ENCODE data around the gene CFAP91.
"Not testable (repeated sequence)": the region's sequence is repeated elsewhere in the genome, so short reads cannot be mapped to it uniquely, and the experiment has no call there.

Gene CFAP91

DNA sequence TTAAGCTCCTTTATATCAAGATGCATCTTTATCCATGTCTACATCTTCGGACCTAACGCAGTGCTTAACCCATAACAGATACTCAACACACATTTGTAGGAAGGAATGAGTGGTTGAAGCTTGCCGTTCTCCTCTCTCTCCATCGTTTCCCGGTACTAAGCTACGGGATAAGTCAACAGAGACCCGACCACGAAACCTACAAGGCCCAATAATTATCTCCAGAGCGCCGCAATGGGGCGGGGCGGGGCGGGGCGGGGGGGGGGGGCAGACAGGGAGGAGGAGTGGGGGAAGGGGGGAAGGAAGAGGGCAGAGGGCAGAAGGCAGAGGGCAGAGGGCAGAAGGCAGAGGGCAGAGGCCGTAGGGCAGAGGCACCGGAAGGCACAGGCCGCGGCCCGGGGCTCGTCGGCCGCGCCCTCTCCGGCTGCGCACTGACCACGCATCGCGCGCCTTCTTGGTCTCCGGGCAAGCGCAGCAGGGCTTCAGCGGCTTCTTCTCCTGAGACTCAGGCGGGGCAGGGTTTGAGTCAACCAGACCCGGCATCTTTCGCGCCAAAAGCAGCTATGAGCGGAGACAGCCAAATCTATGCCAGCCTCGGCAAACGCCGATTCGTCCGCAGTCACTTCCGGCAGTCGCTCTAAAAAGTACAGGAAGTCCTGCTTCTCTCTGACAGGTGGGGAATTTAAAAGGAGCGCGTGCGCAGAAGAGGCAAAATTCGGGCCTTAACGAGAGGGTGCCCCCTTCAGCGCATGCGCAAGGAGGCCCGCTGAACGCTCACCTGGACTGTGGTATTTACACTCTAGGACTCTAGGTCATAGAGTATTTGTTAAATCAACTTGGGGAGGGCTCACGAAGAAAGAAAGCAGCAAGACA is 25.8 kb upstream of the CFAP91 start, which contains the start of gene COX17:
Gene COX17, minus strand, starts transcription at position 636 of the 870 bp plus-strand sequence. Its CDS starts 96 bp downstream, at position 540.
- peak; percentile 56 to 94 (median 86) for DNase-seq

DNA sequence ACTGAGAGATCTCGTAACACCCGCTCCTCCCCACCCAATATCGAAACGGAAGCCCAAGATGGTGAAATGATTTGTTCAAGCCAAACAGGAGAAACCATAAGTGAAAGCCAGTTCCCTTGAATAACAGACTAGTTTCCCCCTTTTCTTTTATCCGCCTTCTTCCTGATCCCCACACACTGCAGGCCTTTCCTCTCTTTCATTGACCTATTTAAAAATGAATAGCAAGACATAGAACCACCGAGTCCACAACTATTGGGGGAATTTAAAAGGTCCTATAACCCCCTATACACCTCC is 25.2 kb upstream of the CFAP91 start:
- no peak for DNase-seq

DNA sequence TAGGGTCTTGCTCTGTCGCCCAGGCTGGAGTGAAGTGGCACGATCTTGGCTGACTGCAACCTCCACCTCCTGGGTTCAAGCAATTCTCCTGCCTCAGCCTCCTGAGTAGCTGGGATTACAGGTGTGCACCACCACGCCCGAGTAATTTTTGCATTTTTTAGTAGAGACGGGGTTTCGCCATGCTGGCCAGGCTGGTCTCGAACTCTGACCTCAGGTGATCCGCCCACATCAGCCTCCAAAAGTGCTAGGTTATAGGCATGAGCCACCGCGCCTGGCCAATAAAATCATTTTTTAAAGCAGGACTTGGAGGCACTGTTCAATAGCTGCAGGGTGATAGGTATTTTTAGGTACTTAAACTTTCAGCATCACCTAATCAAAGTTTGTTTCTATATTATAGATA is 24.6 kb upstream of the CFAP91 start:
- not testable (repeated sequence) for DNase-seq

DNA sequence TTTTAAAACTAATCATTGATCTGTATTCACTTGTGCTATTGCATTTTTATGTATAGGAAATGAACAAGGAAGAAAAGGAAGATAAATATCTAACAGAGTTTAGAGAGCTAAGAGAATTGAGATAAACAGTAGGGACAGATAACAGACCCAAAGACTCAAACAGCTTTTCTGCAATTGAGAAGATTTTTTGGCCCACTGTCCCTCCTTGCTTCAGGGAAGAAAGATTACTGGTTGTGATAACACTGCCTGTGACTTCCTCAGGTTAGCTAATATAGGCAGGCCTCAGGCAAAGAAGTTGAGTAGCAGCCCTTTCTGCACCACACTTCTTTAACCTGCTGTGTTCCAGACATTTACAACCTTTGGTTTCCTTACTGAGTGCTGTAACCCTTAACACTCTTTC is 22.9 kb upstream of the CFAP91 start:
- DNase-seq, result no peak

DNA sequence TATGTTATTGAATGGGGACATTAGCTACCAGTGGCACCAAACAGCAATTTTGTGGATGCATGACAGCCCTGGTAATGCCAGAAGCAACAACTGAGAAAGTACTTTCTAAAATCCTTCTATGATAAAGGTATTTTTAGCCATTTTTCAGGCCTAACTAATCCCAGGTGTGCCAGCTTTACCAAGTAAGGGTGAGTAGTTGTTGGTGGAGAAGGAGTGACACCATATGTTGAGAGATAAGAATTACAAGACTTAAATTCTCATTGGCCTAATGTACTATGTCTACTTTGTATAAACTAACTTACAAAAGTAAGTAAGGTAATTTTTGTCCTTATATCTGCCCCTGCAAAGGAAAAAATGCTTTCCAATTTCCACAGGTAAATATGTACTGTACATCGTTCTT is 21.5 kb upstream of the CFAP91 start:
- DNase-seq, result no peak

DNA sequence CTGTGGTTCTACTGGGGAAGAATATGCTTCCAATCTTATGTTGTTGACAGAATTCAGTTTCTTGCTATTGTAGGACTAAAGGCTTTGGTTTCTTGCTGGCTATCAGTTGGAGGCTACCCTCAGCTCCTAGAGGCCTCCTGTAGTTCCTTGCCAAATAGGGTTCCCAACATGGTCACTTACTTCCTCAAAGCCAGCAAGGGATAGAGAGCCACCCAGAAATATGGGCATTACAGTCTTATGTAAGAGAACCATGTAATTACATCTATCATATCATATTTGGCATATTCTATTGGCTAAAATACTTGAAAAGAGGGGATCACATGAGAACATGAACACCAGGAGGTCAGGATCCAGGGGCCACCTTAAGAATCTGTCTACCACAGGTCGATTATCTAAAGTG is 19.4 kb upstream of the CFAP91 start:
- DNase-seq, result no peak

DNA sequence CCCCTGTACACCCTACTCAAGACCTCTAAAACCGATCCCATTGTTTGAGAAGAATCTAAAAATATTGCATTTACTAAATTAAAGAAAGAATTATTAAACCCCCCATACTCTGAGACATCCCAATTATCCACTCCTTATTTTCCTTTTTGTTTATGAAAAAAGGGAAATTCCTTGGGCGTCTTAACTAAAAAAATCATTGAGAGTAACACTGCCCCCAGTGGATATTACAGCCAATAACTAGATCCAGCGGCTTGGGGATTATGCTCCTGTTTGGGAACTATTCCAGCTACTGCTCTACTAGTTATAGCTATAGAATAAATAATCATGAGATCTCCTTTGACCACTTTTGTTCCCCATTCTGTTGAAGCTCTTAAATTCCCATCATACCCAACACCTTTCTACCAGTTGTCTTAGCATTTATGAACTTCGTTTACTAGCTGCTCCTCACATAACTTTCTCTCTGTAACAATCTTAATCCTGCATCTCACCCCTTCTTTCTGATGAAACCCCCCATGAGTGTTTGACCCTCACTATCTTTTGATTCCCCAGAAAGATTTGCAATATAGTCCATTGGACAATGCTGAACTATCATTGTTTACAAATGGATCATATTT is 12.7 kb upstream of the CFAP91 start:
- no peak for DNase-seq

DNA sequence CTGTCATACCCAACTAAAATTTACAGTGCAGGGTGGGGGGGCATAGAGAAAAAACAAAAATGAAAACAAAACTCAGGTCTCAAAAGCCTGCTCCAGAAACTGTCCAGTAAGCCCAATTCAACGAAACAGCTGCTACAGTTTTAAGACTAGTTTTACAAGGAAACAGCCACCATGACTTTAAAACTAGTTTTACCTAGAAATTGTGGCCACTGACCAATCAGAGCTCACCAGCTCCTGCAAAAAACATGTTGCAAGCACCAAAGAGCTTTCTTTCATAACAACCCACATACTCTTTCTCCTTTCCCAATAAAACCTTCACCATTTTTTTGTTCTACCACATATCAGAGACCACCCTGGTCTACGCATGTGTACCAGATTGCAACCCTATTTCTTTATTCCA is 7.3 kb upstream of the CFAP91 start:
- DNase-seq, result no peak

DNA sequence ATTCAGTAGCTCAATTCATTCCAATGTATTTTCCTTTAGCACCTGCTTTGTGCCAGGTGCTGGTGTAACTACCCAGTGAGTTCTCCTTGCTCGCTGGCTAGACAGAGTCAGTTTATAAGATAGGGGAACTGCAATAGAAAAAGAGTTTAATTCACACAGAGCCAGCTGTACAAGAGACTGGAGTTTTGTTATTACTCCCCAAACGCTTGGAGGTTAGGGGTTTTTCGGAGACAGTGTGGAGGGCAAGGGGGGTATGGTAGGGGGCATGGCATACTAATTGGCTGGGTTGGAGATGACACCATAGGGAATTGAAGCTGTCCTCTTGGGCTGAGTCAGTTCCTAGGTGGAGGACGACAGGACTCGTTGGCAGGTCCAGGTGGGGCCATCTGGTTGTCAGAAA is 5.4 kb upstream of the CFAP91 start:
- DNase-seq, result no peak

DNA sequence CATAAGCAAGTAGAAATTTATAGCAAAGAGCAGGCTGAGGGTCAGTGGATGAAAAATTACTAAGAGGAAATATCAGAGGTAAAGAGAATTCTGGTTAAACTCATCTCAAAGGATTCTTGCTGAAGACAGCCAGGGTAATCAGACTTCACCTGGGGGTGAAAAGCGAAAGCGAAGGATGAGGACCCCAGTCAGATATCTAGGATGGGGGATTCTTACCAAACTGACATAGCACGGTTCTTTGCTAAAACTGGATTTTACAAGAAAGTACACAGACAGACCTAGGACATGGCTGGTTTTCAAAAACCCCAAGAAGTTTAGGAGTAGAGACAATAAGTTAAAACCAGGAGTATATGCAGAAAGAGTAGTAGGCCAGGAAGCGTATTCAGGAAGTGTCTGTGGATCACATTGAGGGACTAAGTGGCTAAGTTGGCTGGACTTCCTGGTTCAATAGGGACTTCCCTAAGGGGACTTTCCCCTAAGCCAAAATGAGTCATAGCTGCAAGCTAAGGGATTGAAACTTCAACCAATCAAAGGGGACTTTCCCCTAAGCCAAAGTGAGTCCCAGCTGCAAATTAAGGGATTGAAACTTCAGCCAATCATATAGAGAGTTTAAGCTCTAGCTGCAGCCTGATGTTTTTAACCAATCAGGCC is 2.4 kb upstream of the CFAP91 start:
- no peak for DNase-seq

DNA sequence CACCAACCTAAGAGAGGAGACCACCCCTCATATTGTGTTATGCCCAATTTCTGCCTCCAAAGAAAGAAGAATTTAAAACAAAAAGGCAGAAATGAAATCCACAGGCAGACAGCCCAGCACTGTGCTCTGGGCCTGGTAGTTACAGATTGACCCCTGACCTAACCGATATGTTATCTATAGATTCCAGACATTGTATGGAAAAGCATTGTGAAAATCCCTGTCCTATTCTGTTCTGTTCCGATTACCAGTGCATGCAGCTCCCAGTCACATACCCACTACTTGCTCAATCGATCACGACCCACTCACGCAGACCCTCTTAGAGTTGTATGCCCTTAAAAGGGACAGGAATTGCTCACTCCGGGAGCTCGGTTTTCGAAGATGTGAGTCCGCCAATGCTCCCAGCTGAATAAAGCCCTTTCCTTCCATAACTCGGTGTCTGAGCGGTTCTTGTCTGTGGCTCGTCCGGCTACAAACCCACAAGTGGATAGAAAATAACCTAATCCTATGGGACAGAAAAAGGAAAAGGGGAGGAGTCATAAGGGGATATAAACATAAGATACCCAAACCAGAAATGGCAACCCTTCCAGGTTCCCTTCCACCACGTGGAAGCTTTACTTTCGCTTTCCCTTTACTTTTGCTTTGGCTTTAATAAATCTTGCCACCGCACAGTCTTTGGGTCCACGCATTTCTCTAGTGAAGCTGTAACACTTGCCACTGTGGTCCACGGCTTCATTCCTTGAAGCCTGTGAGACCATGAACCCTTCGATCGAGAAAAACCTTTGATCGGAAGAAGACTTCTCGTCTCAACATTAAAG is 1.7 kb upstream of the CFAP91 start:
- DNase-seq, result no peak

DNA sequence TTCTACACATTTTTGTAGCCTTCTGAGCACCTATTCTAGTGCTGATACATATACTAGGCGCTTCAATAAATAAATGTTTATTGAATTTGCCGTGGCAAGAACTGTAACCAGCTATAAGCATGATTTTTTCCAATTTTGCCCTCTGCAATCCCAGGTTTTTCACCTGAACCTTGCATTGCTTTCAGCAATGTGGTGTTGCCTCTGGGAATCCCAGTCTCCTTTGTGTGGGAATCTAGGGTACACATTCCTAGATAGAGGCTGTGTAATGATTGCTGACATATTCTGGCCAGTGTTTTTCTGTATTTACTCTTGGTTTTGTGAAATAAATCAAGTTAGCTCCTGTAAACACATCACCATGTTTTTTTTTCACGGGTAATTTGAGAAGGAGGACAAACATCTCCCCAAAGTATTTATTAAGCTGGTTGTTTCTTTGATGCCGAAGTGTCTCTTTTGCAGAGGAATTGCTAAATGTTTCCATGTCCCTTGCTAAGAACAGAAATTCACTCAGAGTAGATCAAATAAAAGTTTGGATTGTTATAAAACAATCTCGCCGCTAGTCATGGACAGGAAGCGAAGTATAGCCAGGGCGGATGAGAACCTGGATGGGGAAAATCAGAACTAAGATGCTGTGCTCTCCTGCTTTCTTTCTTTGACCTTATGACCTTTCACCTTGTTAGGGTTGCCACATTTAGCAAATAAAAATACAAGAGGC is 1.2 kb downstream of the CFAP91 start:
- no peak for DNase-seq

DNA sequence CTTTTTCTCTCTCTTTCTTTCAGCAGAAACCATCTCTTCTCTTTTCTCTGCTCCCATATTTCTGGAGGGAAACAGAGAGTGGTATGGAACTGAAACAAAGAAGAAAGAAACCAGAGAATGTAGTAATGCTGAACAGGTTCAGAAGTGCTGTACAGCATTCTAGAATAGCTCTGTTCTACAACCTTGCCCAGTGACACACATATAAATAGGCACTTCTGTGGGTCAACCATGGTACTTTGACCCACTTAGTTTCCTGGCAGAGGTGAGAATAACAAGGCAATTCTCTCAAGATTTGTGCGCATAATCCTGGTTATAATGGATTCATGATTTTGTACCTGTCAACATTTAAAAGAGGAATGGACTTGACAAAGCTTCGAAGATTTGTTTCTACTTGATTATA is 12.3 kb downstream of the CFAP91 start:
- no peak for DNase-seq

DNA sequence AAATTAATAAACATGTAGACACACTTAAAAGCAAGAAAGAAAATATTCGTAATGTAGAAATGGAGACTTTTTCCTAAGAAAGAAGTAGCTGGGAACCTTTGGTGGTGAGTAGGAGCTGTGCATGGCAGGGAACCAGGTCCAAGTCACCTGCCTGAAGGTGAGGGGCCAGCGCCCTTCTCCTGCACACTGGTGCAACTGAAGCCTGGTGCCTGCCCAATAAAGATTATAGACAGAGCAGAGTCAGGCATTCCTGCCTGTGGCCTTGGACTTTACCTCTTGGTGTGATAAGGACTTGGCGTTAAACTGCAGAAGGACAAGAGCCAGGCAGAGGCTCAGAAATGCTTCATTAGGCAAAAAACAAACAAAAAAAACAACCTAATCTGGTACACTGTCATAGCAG is 14.2 kb downstream of the CFAP91 start:
- DNase-seq, result no peak

DNA sequence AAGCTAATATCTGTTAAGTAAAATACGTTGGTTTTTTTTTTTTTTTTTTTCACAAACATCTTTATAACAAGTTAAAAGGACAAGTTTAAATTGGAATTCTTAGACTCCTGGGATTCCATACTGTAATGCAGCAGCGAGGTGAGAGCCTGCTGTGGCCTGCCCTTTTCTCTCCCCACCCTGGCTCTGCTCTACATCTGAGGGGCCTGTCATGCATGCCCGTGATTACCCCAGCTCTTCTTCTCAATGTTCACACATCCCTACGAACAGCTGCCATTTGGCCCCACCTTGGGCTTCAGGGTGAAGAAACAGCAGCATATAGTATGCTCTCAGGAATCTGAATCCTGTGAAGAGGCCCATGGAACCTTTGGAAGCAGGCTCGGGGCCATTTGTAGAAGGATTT is 14.7 kb downstream of the CFAP91 start:
- DNase-seq, result no peak

DNA sequence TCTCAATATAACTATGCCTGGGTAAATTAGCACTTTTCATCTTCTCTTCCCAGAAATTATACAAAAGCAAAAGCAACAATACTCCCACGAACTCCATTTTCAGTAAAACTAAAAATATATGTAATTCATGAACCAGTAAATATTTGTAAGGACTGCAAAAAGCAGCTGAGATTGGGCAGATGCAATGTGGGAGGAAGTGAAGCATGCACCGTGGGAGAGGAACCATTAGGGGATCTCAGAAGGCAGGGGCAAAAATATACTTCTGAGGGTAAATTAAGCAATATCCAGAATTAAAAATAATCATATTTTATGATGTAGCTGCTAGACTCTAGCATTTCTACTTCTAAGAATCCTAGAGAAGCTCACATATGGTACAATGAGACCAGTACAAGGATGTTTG is 20.2 kb downstream of the CFAP91 start:
- DNase-seq, result peak in 12 of 56 donors; percentile 1 to 37 (median 8)

DNA sequence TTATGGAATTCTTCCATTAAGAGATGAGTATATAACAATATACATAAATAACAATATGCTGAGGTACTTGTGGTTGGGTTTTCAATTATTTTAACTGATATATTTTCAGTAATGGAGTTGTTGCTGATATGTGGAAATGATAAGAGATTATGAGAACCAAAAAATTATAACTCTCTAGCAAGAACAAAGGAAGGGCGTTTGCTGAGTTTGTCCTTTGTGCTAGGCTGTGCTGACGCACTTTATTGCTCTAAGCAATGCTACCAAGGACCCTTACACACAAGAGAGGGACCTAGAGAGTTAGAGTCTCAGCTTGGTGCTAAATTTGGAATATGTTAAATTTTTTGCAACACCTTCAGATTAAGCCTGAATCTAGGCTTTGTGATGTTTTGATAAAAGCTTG is 24.1 kb downstream of the CFAP91 start:
- no peak for DNase-seq

DNA sequence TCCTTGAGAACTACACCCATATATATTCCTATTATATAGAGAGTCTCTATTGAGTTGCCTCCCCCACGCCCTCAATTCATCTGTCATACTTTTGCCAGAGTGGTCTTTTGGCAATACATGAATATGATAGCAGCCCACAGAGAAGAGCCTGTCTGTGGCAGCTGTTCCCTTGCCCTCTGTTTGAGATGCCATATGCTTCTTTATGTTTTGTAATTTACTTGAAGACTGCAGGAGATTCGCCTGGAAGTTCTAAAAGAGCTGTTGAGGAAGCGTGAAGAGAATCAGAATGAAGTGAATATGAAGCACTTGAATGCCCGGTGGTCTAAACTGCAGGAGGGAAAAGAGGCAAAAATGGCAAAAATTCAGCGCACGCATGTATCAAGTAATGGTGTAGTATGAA is 27.2 kb downstream of the CFAP91 start:
- DNase-seq, result peak in 1 of 56 donors; percentile 4

DNA sequence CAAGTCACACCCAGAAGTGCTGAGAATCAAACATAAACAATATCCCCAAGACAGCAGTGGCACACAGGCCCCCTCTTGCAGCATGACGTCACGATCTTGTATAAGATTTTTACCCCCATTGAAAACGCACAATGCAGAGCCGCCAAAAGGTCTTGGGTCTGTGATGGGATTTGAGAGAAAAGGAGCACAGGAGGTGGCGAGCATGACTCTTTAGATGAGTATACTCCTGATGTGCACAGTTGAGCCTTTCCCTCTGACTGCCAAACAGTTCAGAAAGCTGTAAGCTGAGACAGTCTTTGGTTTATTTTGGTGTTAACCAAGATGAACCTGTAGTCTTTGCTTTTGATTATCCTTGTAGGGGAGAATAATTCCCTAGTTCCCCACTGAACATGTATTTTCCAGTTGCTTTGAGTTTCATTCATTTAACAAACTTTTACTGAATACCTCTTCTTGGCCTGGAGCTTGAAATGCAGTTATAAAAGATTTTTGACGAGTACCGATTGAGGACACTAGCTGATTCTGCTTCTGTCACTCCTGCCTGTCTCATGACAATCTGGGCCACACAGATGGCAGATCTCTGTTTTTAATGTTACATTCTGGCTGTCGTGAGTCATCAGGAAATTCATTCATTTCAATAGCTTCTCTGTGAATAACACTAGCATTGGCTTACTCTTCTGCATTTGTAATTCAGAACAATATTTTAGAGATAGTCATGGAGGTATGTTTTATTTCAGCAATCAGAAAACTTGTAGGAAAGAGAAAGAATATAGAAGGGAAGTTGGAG is 28.9 kb downstream of the CFAP91 start:
- peak in 5 of 56 donors; percentile 0 to 26 (median 11) for DNase-seq

DNA sequence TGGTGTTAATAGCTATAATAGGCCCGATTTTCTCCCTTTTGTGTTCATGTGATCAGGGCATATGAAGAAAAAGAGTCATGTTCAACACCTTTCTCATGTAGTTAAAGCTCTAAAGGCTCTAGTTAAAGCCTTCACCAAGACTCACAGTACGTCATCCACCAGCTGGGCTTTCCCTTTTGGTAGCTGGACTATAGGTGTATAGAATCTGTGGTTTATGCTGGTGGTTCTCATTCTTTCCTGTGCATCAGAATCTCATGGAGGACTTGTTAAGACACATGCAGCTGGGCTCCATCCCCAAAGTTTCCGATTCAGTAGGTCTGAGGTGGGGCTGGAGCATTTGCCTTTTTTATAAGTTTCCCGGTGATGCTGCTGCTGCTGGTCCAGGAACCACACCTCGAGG is 31.0 kb downstream of the CFAP91 start:
- no peak for DNase-seq
